SH-SY5Y (cell line): ENCODE data around the gene PODNL1.

Source experiments
- GATA2 ChIP-seq: IDR thresholded peaks from 2 replicates; pipeline ENCODE4 v1.6.1; 2011; ENCODE audit warnings: mild to moderate bottlenecking, low read depth, low read length
- GATA3 ChIP-seq: IDR thresholded peaks from 2 replicates; pipeline ENCODE4 v1.6.1; 2011; ENCODE audit warnings: low read depth, mild to moderate bottlenecking, low read length, moderate library complexity

GRCh38 chr19:13905634-13906520 is 32.3 kb downstream of the PODNL1 start, which contains the start of the genes BRME1 and CC2D1A:
- no peak for TF ChIP-seq GATA3
- TF ChIP-seq GATA2 = no peak
